EL (cell line): ENCODE results near the gene LHX5.

Experiments
- DNase-seq: peaks from one replicate; pipeline ENCODE4 v3.0.0-alpha.2; 2016

The LHX5 gene

GRCh38 chr12:113477171-113477841 is 5.6 kb upstream of the LHX5 start:
- DNase-seq, result no peak

- no peak for DNase-seq
Measured at GRCh38 chr12:113476176-113476986, 4.7 kb upstream of the LHX5 start.

GRCh38 chr12:113475451-113476175 is 3.9 kb upstream of the LHX5 start:
- no peak for DNase-seq

- DNase-seq, result no peak
Measured at GRCh38 chr12:113474635-113475436, 3.2 kb upstream of the LHX5 start.

- DNase-seq, result no peak
Measured at GRCh38 chr12:113473942-113474341, 2.3 kb upstream of the LHX5 start.

GRCh38 chr12:113473400-113473799 is 1.7 kb upstream of the LHX5 start:
- DNase-seq, result no peak

- DNase-seq, result no peak
Measured at GRCh38 chr12:113472191-113473121, 785 bp upstream of the LHX5 start.

- DNase-seq, result no peak
Measured at GRCh38 chr12:113470871-113471618, 626 bp downstream of the LHX5 start.

- DNase-seq, result no peak
Measured at GRCh38 chr12:113469949-113470743, 1.5 kb downstream of the LHX5 start.

- DNase-seq, result no peak
Measured at GRCh38 chr12:113469224-113469948, 2.3 kb downstream of the LHX5 start.

- DNase-seq, result no peak
Measured at GRCh38 chr12:113468365-113469223, 3.1 kb downstream of the LHX5 start.

GRCh38 chr12:113467502-113468364 is 3.9 kb downstream of the LHX5 start:
- DNase-seq, result no peak

- DNase-seq, result no peak
Measured at GRCh38 chr12:113467142-113467501, 4.5 kb downstream of the LHX5 start.

- no peak for DNase-seq
Measured at GRCh38 chr12:113466454-113467141, 5.1 kb downstream of the LHX5 start.

- DNase-seq, result no peak
Measured at GRCh38 chr12:113465808-113466453, 5.7 kb downstream of the LHX5 start.
